ENCODE measurements around the gene FGR.

Gene FGR

GRCh38 chr1:27595597-27595996 lies 39.4 kb downstream of the FGR start:
- no peak overlapping the region for H4K8ac ChIP-seq (ENCODE audit: low read depth, low read length)
- peak overlapping the region; percentile 20 for H3K27ac ChIP-seq (replicated peaks; ENCODE audit: low read length)
- peaks cover 55% of the 10 kb centered on the region for H3K79me1 ChIP-seq (ENCODE audit: low read depth, low read length)
- H3K23ac ChIP-seq (ENCODE audit: low read depth, low read length, poor library complexity): peak overlapping the region; percentile 1
- H4K91ac ChIP-seq (ENCODE audit: low read depth, low read length, poor library complexity): no peak overlapping the region
- DNase-seq (ENCODE audit: low spot score): no peak
- no peak overlapping the region for H2BK120ac ChIP-seq (ENCODE audit: low read depth, low read length)
- no peaks in the 10 kb centered on the region for H3K9me3 ChIP-seq (replicated peaks in 1 of 2; ENCODE audit: control insufficient read depth in 2 of 2, insufficient read depth in 1 of 2, low read depth in 1 of 2, low read length in 2 of 2)
- no peak overlapping the region for H3K14ac ChIP-seq (ENCODE audit: low read length)
- no peak overlapping the region for H2BK12ac ChIP-seq (ENCODE audit: low read length)
- H2AFZ ChIP-seq (ENCODE audit: low read length): no peak overlapping the region
- peaks cover 85 to 97% of the 10 kb centered on the region in 2 donors for H3K4me1 ChIP-seq (ENCODE audit: control insufficient read depth in 2 of 2, insufficient read depth in 1 of 2, low read depth in 1 of 2, low read length in 2 of 2)
- no CpG with 5 or more reads among the region's 5 CpGs for WGBS, 2 donors (ENCODE audit: extremely low coverage in 2 of 2, insufficient read length in 2 of 2, insufficient replicate concordance in 1 of 2)
- H3K4me2 ChIP-seq (ENCODE audit: insufficient read depth, low read length, poor library complexity, severe bottlenecking): no peak overlapping the region
- H3K4ac ChIP-seq (ENCODE audit: low read length): no peak overlapping the region
- H2AK5ac ChIP-seq (ENCODE audit: low read depth, low read length): peak overlapping the region; percentile 12
- H2BK15ac ChIP-seq (ENCODE audit: low read length): no peak overlapping the region
- no peak overlapping the region for H2BK5ac ChIP-seq (ENCODE audit: low read length)
- no peak overlapping the region for H3K18ac ChIP-seq (ENCODE audit: low read length)
- peaks cover 2 to 35% of the 10 kb centered on the region in 2 donors for H3K36me3 ChIP-seq (replicated peaks in 1 of 2; ENCODE audit: control insufficient read depth in 2 of 2, insufficient read depth in 2 of 2, low read length in 2 of 2)
- H3K27me3 ChIP-seq (ENCODE audit: control insufficient read depth in 3 of 3, insufficient read depth in 3 of 3, low read depth in 1 of 3, low read length in 3 of 3): no peaks in the 10 kb centered on the region
- no peak overlapping the region for H3K4me3 ChIP-seq (ENCODE audit: low read length in 2 of 2)
- no peak overlapping the region for H3K9ac ChIP-seq (ENCODE audit: low read depth, low read length, poor library complexity)

GRCh38 chr1:27594564-27595510 lies 40.1 kb downstream of the FGR start:
- peak overlapping the region; percentile 91 for H3K27ac ChIP-seq (replicated peaks; ENCODE audit: low read length)

GRCh38 chr1:27593678-27594563 lies 41.1 kb downstream of the FGR start:
- no peak overlapping the region for H3K4me3 ChIP-seq (ENCODE audit: low read length in 2 of 2)
- H3K9me3 ChIP-seq (replicated peaks in 1 of 2; ENCODE audit: control insufficient read depth in 2 of 2, insufficient read depth in 1 of 2, low read depth in 1 of 2, low read length in 2 of 2): no peaks in the 10 kb centered on the region
- peak overlapping the region; percentile 88 for H2BK120ac ChIP-seq (ENCODE audit: low read depth, low read length)
- H3K23ac ChIP-seq (ENCODE audit: low read depth, low read length, poor library complexity): peak overlapping the region; percentile 28
- no peak for DNase-seq (ENCODE audit: low spot score)
- no peaks in the 10 kb centered on the region for H3K27me3 ChIP-seq (ENCODE audit: control insufficient read depth in 3 of 3, insufficient read depth in 3 of 3, low read depth in 1 of 3, low read length in 3 of 3)
- no peak overlapping the region for H2AFZ ChIP-seq (ENCODE audit: low read length)
- H4K91ac ChIP-seq (ENCODE audit: low read depth, low read length, poor library complexity): peak overlapping the region; percentile 68
- peaks cover 9 to 52% of the 10 kb centered on the region in 2 donors for H3K36me3 ChIP-seq (replicated peaks in 1 of 2; ENCODE audit: control insufficient read depth in 2 of 2, insufficient read depth in 2 of 2, low read length in 2 of 2)
- H3K27ac ChIP-seq (replicated peaks; ENCODE audit: low read length): peak overlapping the region; percentile 91
- H2AK5ac ChIP-seq (ENCODE audit: low read depth, low read length): peak overlapping the region; percentile 98
- H3K18ac ChIP-seq (ENCODE audit: low read length): peak overlapping the region; percentile 96
- WGBS, 2 donors (ENCODE audit: extremely low coverage in 2 of 2, insufficient read length in 2 of 2, insufficient replicate concordance in 1 of 2): no CpG with 5 or more reads among the region's 8 CpGs
- H3K4me1 ChIP-seq (ENCODE audit: control insufficient read depth in 2 of 2, insufficient read depth in 1 of 2, low read depth in 1 of 2, low read length in 2 of 2): peaks cover 75 to 90% of the 10 kb centered on the region in 2 donors
- H3K9ac ChIP-seq (ENCODE audit: low read depth, low read length, poor library complexity): peak overlapping the region; percentile 70
- H3K4ac ChIP-seq (ENCODE audit: low read length): peak overlapping the region; percentile 79
- peak overlapping the region; percentile 72 for H3K14ac ChIP-seq (ENCODE audit: low read length)
- H3K79me1 ChIP-seq (ENCODE audit: low read depth, low read length): peaks cover 57% of the 10 kb centered on the region
- peak overlapping the region; percentile 97 for H2BK5ac ChIP-seq (ENCODE audit: low read length)
- H4K8ac ChIP-seq (ENCODE audit: low read depth, low read length): no peak overlapping the region
- H2BK12ac ChIP-seq (ENCODE audit: low read length): peak overlapping the region; percentile 89
- peak overlapping the region; percentile 41 for H2BK15ac ChIP-seq (ENCODE audit: low read length)
- H3K4me2 ChIP-seq (ENCODE audit: insufficient read depth, low read length, poor library complexity, severe bottlenecking): peak overlapping the region; percentile 66

More at GRCh38 chr1:27594564-27595510, 40.1 kb downstream of the FGR start:
- DNase-seq (ENCODE audit: low spot score): no peak
- H3K4ac ChIP-seq (ENCODE audit: low read length): peak overlapping the region; percentile 2
- peak overlapping the region; percentile 76 for H3K18ac ChIP-seq (ENCODE audit: low read length)
- peaks cover 60% of the 10 kb centered on the region for H3K79me1 ChIP-seq (ENCODE audit: low read depth, low read length)
- no peak overlapping the region for H4K91ac ChIP-seq (ENCODE audit: low read depth, low read length, poor library complexity)
- peaks cover 85 to 93% of the 10 kb centered on the region in 2 donors for H3K4me1 ChIP-seq (ENCODE audit: control insufficient read depth in 2 of 2, insufficient read depth in 1 of 2, low read depth in 1 of 2, low read length in 2 of 2)
- H2BK120ac ChIP-seq (ENCODE audit: low read depth, low read length): peak overlapping the region; percentile 88
- peak overlapping the region; percentile 41 for H2BK15ac ChIP-seq (ENCODE audit: low read length)
- H3K9me3 ChIP-seq (replicated peaks in 1 of 2; ENCODE audit: control insufficient read depth in 2 of 2, insufficient read depth in 1 of 2, low read depth in 1 of 2, low read length in 2 of 2): no peaks in the 10 kb centered on the region
- H2BK12ac ChIP-seq (ENCODE audit: low read length): peak overlapping the region; percentile 27
- peaks cover 4 to 42% of the 10 kb centered on the region in 2 donors for H3K36me3 ChIP-seq (replicated peaks in 1 of 2; ENCODE audit: control insufficient read depth in 2 of 2, insufficient read depth in 2 of 2, low read length in 2 of 2)
- H3K23ac ChIP-seq (ENCODE audit: low read depth, low read length, poor library complexity): peak overlapping the region; percentile 47
- no peak overlapping the region for H3K14ac ChIP-seq (ENCODE audit: low read length)
- no CpG with 5 or more reads among the region's 17 CpGs for WGBS, 2 donors (ENCODE audit: extremely low coverage in 2 of 2, insufficient read length in 2 of 2, insufficient replicate concordance in 1 of 2)
- peak overlapping the region in 1 of 2 donors; percentile 1 for H3K4me3 ChIP-seq (ENCODE audit: low read length in 2 of 2)
- H3K4me2 ChIP-seq (ENCODE audit: insufficient read depth, low read length, poor library complexity, severe bottlenecking): peak overlapping the region; percentile 19
- H3K27me3 ChIP-seq (ENCODE audit: control insufficient read depth in 3 of 3, insufficient read depth in 3 of 3, low read depth in 1 of 3, low read length in 3 of 3): no peaks in the 10 kb centered on the region
- peak overlapping the region; percentile 19 for H2BK5ac ChIP-seq (ENCODE audit: low read length)
- H2AFZ ChIP-seq (ENCODE audit: low read length): no peak overlapping the region
- H3K9ac ChIP-seq (ENCODE audit: low read depth, low read length, poor library complexity): peak overlapping the region; percentile 65
- H4K8ac ChIP-seq (ENCODE audit: low read depth, low read length): no peak overlapping the region
- H2AK5ac ChIP-seq (ENCODE audit: low read depth, low read length): peak overlapping the region; percentile 85

All from neuronal stem cell (in vitro differentiated cells).